ENCODE measurements around the gene WDR20. TPM values are rescaled to one million over a fixed set of nuclear protein-coding genes. Genes with fewer than 3 reads are reported as not detected.

Gene WDR20
- total and polyA plus RNA-seq, 2 donors (not counting 1 experiment from before 2014, with no cell fraction given) = 12.4 to 64.0 TPM

DNA sequence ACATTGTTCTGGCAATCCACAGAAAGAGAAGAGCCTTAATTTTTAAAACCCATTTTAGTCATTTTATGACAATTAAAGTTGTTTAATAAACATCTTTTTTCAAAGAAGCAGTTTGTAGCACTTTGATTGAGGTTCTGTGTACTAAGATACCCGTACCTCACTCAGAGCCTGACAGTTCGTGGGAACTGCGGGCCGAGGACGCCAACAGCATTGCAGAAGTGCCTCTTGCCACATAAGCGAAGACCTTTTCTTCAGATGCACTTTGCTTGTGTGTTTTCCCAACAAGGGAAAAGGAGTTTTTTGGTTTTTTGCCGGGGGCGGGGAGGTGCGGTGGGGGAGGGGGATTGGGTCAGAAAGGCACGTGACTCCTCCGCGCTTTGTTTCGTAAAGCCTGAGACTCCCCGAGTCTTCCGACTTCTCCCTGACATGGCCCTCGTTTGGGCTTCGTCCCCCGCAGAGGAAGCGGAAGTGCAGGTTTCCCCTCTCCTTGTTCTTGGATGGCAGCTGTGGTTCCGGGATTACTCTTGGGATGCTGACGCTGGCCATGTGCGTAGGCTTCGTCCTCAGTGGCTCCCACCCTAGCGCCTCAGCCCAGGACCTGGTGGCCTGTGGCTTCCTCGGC is 70.8 kb downstream of the WDR20 start:
- Histone ChIP-seq H3K4me3 (ENCODE audit: control extremely low read depth in 1 of 5, extremely low read depth in 1 of 5, insufficient read depth in 1 of 5, low read depth in 2 of 5, low read length in 4 of 5) (no peak overlapping the region), H3K79me2 (ENCODE audit: control insufficient read depth, insufficient read depth, low read length) (peaks cover 11% of the 10 kb centered on the region), H3K9me3 (ENCODE audit: control extremely low read depth in 1 of 3, control insufficient read depth in 2 of 3, insufficient read depth in 1 of 3, low read length in 2 of 3) (no peaks in the 10 kb centered on the region), H3K4me2 (replicated peaks; ENCODE audit: low read depth, low read length, poor library complexity, severe bottlenecking) (no peak overlapping the region), H2AFZ (ENCODE audit: insufficient read depth, low read depth, low read length, poor library complexity, severe bottlenecking) (no peak overlapping the region), H4K20me1 (ENCODE audit: control insufficient read depth, insufficient read depth, low read length, poor library complexity, severe bottlenecking) (peaks cover 79% of the 10 kb centered on the region), H3K27ac (ENCODE audit: low read length in 2 of 2) (no peak overlapping the region), H3K27me3 (replicated peaks in 1 of 4; ENCODE audit: control extremely low read depth in 1 of 4, control insufficient read depth in 3 of 4, insufficient read depth in 4 of 4, low read length in 3 of 4) (no peaks in the 10 kb centered on the region), H3K36me3 (replicated peaks in 1 of 2; ENCODE audit: control extremely low read depth in 1 of 2, control insufficient read depth in 1 of 2, extremely low read depth in 1 of 2, insufficient read depth in 2 of 2, low read length in 1 of 2) (peaks cover 0 to 61% of the 10 kb centered on the region in 2 experiments), H3K9ac (ENCODE audit: low read length) (no peak overlapping the region), H3K4me1 (ENCODE audit: control insufficient read depth in 2 of 2, insufficient read depth in 2 of 2, low read length in 2 of 2) (no peaks in the 10 kb centered on the region)
- H3K27ac Mint-ChIP-seq = no peak overlapping the region
- no peaks in the 10 kb centered on the region for H3K27me3 Mint-ChIP-seq
- no peaks in the 10 kb centered on the region for H3K9me3 Mint-ChIP-seq (ENCODE audit: insufficient read depth)
- TF ChIP-seq EZH2 (IDR thresholded peaks at IDR 0.05; ENCODE audit: borderline replicate concordance, insufficient read depth, low read depth, low read length, poor library complexity, severe bottlenecking) = no peak
- TF ChIP-seq, protein P1, sequence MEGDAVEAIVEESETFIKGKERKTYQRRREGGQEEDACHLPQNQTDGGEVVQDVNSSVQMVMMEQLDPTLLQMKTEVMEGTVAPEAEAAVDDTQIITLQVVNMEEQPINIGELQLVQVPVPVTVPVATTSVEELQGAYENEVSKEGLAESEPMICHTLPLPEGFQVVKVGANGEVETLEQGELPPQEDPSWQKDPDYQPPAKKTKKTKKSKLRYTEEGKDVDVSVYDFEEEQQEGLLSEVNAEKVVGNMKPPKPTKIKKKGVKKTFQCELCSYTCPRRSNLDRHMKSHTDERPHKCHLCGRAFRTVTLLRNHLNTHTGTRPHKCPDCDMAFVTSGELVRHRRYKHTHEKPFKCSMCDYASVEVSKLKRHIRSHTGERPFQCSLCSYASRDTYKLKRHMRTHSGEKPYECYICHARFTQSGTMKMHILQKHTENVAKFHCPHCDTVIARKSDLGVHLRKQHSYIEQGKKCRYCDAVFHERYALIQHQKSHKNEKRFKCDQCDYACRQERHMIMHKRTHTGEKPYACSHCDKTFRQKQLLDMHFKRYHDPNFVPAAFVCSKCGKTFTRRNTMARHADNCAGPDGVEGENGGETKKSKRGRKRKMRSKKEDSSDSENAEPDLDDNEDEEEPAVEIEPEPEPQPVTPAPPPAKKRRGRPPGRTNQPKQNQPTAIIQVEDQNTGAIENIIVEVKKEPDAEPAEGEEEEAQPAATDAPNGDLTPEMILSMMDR (IDR thresholded peaks at IDR 0.05) = no peak
- CTCF ChIA-PET = no interaction called here
- ATAC-seq (ENCODE audit: low read depth) (no peak), DNase-seq (no peak)
- WGBS (ENCODE audit: insufficient coverage) = 97% methylated on average over 20 of the region's 25 CpGs
- H3K4me3 Mint-ChIP-seq = no peak overlapping the region
- intact Hi-C loops (cut with micrococcal nuclease) = no loop called here
- no peaks in the 10 kb centered on the region for H3K4me1 Mint-ChIP-seq
- POLR2A ChIA-PET = no interaction called here

DNA sequence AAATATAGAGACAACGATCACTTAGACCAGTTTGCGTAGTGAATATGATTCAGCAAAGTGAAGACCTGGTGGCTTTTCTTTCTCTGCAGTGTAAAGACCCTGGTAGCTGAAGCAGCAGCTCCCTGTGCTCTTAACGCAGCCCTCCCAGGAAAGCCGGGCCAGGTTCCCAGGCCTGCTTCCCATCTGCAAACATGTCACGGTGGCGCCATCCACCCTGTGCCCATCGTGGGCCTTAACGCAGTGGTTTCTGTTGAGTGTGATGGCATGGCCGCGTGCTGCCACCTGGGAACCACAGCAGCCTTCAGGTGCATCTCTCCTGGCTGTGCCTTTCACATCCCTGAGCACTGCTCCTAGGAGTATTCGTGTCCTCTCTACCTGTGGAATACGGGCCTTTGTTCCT is 71.5 kb downstream of the WDR20 start:
- ChIA-PET CTCF (no interaction called here), POLR2A (no interaction called here)
- 100% methylated on average over 11 of the region's 12 CpGs for WGBS (ENCODE audit: insufficient coverage)
- Histone ChIP-seq H2AFZ (ENCODE audit: insufficient read depth, low read depth, low read length, poor library complexity, severe bottlenecking) (no peak overlapping the region), H3K27me3 (replicated peaks in 1 of 4; ENCODE audit: control extremely low read depth in 1 of 4, control insufficient read depth in 3 of 4, insufficient read depth in 4 of 4, low read length in 3 of 4) (no peaks in the 10 kb centered on the region), H3K79me2 (ENCODE audit: control insufficient read depth, insufficient read depth, low read length) (peaks cover 11% of the 10 kb centered on the region), H3K4me2 (replicated peaks; ENCODE audit: low read depth, low read length, poor library complexity, severe bottlenecking) (no peak overlapping the region), H3K4me3 (ENCODE audit: control extremely low read depth in 1 of 5, extremely low read depth in 1 of 5, insufficient read depth in 1 of 5, low read depth in 2 of 5, low read length in 4 of 5) (no peak overlapping the region), H4K20me1 (ENCODE audit: control insufficient read depth, insufficient read depth, low read length, poor library complexity, severe bottlenecking) (peaks cover 85% of the 10 kb centered on the region), H3K4me1 (ENCODE audit: control insufficient read depth in 2 of 2, insufficient read depth in 2 of 2, low read length in 2 of 2) (no peaks in the 10 kb centered on the region), H3K9ac (ENCODE audit: low read length) (no peak overlapping the region), H3K9me3 (ENCODE audit: control extremely low read depth in 1 of 3, control insufficient read depth in 2 of 3, insufficient read depth in 1 of 3, low read length in 2 of 3) (no peaks in the 10 kb centered on the region), H3K27ac (ENCODE audit: low read length in 2 of 2) (no peak overlapping the region), H3K36me3 (replicated peaks in 1 of 2; ENCODE audit: control extremely low read depth in 1 of 2, control insufficient read depth in 1 of 2, extremely low read depth in 1 of 2, insufficient read depth in 2 of 2, low read length in 1 of 2) (peaks cover 0 to 58% of the 10 kb centered on the region in 2 experiments)
- intact Hi-C loops (cut with micrococcal nuclease) = no loop called here
- H3K4me3 Mint-ChIP-seq = no peak overlapping the region
- H3K4me1 Mint-ChIP-seq = no peaks in the 10 kb centered on the region
- TF ChIP-seq, protein P1 (IDR thresholded peaks at IDR 0.05) = no peak
- TF ChIP-seq EZH2 (IDR thresholded peaks at IDR 0.05; ENCODE audit: borderline replicate concordance, insufficient read depth, low read depth, low read length, poor library complexity, severe bottlenecking) = no peak
- ATAC-seq (ENCODE audit: low read depth) (no peak), DNase-seq (no peak)
- H3K9me3 Mint-ChIP-seq (ENCODE audit: insufficient read depth) = no peaks in the 10 kb centered on the region
- no peaks in the 10 kb centered on the region for H3K27me3 Mint-ChIP-seq
- no peak overlapping the region for H3K27ac Mint-ChIP-seq
